ENCODE measurements around the gene TAOK2. TPM values are rescaled to one million over a fixed set of nuclear protein-coding genes. Genes with fewer than 3 reads are reported as not detected.

Gene TAOK2
- total RNA-seq, 4 donors from 2014 or later: 78.1 to 123 (median 90.9) TPM

- peaks cover 0 to 29% of the 10 kb centered on the region in 2 donors for H3K27me3 ChIP-seq
- DNase-seq: no peak
- H3K4me3 ChIP-seq: no peak overlapping the region
- H3K27ac ChIP-seq: no peak overlapping the region
- TF ChIP-seq POLR2A (IDR thresholded peaks at IDR 0.05) (no peak), CTCF (IDR thresholded peaks at IDR 0.05) (no peak)
- H3K4me1 ChIP-seq: peaks cover 0 to 8% (median 3%) of the 10 kb centered on the region in 4 donors
- no peaks in the 10 kb centered on the region for H3K36me3 ChIP-seq
- no peaks in the 10 kb centered on the region for H3K9me3 ChIP-seq
Observed at GRCh38 chr16:30028438-30029076, 54.9 kb downstream of the TAOK2 start.

GRCh38 chr16:30030011-30030685 is 56.5 kb downstream of the TAOK2 start:
- no peaks in the 10 kb centered on the region for H3K9me3 ChIP-seq
- no peak for DNase-seq
- no peak overlapping the region for H3K4me3 ChIP-seq
- H3K4me1 ChIP-seq: peaks cover 0 to 8% (median 3%) of the 10 kb centered on the region in 4 donors
- H3K27ac ChIP-seq: no peak overlapping the region
- peaks cover 0 to 29% of the 10 kb centered on the region in 2 donors for H3K27me3 ChIP-seq
- H3K36me3 ChIP-seq: no peaks in the 10 kb centered on the region
- no peak for TF ChIP-seq POLR2A (IDR thresholded peaks at IDR 0.05)
- no peak for TF ChIP-seq CTCF (IDR thresholded peaks at IDR 0.05)

- peak within 1 kb of the TSS in 2 of 4 donors; percentile 8 to 21 for H3K4me3 ChIP-seq
- no peak for DNase-seq
- H3K27me3 ChIP-seq: peaks cover 0 to 29% of the 10 kb centered on the region in 2 donors
- no peaks in the 10 kb centered on the region for H3K36me3 ChIP-seq
- peaks cover 0 to 8% (median 3%) of the 10 kb centered on the region in 4 donors for H3K4me1 ChIP-seq
- H3K27ac ChIP-seq: no peak within 1 kb of the TSS
- no peaks in the 10 kb centered on the region for H3K9me3 ChIP-seq
- no peak for TF ChIP-seq CTCF (IDR thresholded peaks at IDR 0.05)
- no peak for TF ChIP-seq POLR2A (IDR thresholded peaks at IDR 0.05)
Observed at GRCh38 chr16:30030841-30031413, 57.3 kb downstream of the TAOK2 start, which contains the start of gene TLCD3B. TLCD3B (minus strand) TSS chr16:30031271; CDS start chr16:30030527, 744 bp downstream.

GRCh38 chr16:30031477-30031918 is 57.8 kb downstream of the TAOK2 start:
- no peak overlapping the region for H3K4me3 ChIP-seq
- peaks cover 0 to 8% (median 3%) of the 10 kb centered on the region in 4 donors for H3K4me1 ChIP-seq
- no peaks in the 10 kb centered on the region for H3K36me3 ChIP-seq
- H3K9me3 ChIP-seq: no peaks in the 10 kb centered on the region
- peaks cover 0 to 29% of the 10 kb centered on the region in 2 donors for H3K27me3 ChIP-seq
- no peak for DNase-seq
- TF ChIP-seq CTCF (IDR thresholded peaks at IDR 0.05) (no peak), POLR2A (IDR thresholded peaks at IDR 0.05) (no peak)
- no peak overlapping the region for H3K27ac ChIP-seq

- H3K27me3 ChIP-seq: peaks cover 0 to 29% of the 10 kb centered on the region in 2 donors
- no peaks in the 10 kb centered on the region for H3K9me3 ChIP-seq
- H3K27ac ChIP-seq: no peak overlapping the region
- no peaks in the 10 kb centered on the region for H3K36me3 ChIP-seq
- H3K4me3 ChIP-seq: no peak overlapping the region
- peaks cover 0 to 8% (median 3%) of the 10 kb centered on the region in 4 donors for H3K4me1 ChIP-seq
- TF ChIP-seq CTCF (IDR thresholded peaks at IDR 0.05) (peak; percentile 40 to 72 (median 66)), POLR2A (IDR thresholded peaks at IDR 0.05) (no peak)
- peak in 2 of 3 donors; percentile 33 to 79 for DNase-seq
Observed at GRCh38 chr16:30032083-30032819, 58.6 kb downstream of the TAOK2 start.

Data from Peyer's patch (tissue), 4 donors.